HG02610 (cell line): Measurements from ENCODE around the gene SNCG.
A peak's percentile ranks its signal among the peaks of the same experiment; 100 is the strongest.

Experiments used
- ATAC-seq: cut with Tn5 transposase; IDR thresholded peaks from one replicate; pipeline ENCODE4 v1.9.1; 2021; ENCODE audit warnings: mild to moderate bottlenecking, moderate library complexity; ENCODE audit not compliant: unreplicated experiment

Gene SNCG

DNA sequence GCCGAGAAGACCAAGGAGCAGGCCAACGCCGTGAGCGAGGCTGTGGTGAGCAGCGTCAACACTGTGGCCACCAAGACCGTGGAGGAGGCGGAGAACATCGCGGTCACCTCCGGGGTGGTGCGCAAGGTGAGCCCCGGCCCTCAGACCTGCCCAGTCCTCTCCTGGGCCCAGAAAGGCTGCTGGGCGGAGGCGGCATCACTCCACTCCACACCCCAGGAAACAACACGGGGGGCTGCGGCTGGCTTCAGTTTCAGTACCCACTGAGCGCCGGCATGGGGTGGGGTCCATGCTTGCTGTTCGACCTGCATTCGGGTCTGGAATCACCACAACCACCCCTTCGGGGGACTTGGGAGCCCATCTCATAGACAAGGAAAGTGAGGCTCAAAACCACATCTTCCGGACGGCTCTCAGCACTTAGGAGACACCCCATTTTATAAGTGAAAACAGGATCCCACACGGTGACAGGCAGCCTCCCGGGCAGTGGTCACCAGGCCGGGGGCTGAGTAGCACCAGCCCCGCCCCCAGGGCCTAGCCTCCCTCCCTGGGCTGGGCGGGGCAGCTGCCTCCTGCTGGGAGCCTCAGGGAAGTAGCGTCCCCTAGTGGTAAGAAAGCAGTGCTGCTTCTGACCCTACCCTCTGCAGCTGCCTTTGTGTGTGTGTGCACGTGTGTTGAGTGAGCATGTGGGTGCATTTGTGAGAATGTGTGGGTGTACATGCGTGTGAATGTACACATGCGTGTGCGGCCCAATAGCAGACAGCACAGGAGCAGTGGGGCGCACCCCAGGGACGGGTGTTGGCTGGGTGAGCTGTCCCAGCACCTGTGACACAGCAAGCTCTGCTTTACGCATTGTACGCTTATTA is 1.8 kb downstream of the SNCG start:
- peak; percentile 49 for ATAC-seq

GRCh38 chr10:86960863-86961434 is 2.5 kb downstream of the SNCG start:
- no peak for ATAC-seq

DNA sequence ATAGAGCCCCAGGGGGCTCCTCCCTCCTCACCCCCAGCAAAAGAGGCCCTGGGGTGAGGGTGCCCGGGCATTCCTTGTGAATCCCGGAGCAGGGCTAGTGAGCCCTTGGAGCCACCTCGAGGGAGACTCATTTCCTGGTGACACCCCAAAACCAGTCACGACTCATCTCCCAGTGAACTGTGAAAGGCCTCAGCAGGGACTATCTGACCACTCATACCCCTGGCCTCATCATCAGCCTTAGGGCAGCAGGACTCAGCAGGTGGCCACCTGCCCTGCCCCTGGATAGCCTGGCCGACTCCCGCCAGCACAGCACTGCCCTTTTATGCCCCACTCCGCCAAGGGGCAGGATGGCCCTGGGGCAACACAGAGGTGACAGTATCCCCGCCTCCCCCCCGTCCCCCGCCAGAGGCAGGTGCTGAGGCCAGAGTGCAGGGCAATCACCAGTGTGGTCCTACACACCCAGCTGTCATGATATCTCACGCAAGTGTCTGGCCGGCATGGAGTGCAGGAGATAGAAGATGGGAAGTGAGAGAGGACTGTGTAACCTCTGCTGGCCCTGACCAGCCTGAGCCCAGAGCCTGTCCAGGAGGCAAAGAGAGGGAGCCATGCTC is 3.2 kb downstream of the SNCG start:
- ATAC-seq, result no peak

GRCh38 chr10:86962136-86962980 is 4.0 kb downstream of the SNCG start:
- ATAC-seq, result no peak

DNA sequence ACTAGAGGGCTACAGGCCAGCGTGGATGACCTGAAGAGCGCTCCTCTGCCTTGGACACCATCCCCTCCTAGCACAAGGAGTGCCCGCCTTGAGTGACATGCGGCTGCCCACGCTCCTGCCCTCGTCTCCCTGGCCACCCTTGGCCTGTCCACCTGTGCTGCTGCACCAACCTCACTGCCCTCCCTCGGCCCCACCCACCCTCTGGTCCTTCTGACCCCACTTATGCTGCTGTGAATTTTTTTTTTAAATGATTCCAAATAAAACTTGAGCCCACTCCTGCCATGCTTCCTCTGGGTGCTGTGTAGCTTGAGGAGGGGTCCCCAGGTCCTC is 4.5 kb downstream of the SNCG start:
- ATAC-seq, result no peak

DNA sequence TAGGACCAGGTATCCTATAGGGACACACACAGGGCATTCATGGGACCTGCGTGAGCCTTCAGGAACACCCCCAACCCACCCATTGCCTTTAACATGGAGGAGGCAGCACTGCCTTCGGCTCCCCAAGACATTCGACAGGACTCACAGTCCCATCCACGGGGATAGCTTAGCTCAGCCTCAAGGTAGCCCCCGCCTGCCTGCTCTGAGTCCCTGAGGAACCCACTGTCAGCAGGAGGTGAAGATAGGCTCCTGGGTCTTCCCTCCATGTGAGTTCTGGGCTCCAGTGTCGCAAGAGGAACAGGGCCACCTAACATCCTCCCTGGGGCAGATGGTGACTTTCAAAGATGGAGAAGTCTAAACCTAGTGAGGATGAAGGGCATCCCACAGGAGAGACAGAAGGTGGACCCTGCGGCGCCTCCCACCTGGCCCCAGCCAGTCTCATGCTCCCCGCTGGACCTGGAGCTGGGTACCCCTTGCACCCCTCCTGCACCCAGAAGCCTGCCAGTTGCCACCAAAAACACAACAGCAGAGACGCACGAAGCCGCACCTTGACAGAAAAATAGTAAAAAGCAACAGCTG is 5.0 kb downstream of the SNCG start:
- ATAC-seq, result no peak

DNA sequence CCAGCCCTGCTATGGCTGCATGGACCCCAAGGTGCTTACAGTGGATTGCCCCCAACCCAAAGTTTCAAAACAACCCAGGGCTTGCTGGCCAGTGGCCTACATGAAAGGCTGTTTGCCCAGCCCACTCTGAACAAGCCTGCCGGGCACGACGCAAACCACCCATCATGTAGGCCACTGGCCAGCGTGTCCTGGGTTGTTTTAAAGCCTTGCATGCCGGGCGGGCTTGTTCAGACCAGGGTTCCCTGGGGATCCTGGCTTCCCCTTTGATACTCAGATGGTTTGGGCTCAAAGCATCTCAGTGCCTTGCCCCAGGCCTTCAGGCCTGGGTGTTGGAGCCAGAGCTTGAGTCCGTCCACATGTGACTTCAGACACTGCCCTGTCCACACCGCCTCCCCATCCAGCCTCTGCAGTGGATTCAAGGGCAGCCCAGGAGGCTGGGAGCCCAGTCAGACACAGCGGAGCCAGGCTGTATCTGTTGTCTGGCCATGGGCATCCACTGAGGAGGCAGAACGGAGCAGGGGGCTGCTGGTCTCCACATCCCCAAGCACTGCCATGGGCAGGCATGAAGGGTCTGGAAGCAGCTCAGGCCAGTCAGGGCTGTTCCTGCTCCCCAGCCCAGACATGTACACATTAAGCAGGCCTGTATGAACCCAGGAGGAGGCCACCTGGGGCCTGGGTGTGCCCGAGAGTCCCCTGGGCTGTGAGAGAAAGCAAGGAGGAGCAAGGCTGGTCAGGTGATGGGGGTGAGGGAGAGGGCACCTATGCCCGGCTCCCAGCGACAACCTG is 5.9 kb downstream of the SNCG start:
- ATAC-seq, result no peak

GRCh38 chr10:86964847-86965190 is 6.4 kb downstream of the SNCG start:
- ATAC-seq, result no peak

DNA sequence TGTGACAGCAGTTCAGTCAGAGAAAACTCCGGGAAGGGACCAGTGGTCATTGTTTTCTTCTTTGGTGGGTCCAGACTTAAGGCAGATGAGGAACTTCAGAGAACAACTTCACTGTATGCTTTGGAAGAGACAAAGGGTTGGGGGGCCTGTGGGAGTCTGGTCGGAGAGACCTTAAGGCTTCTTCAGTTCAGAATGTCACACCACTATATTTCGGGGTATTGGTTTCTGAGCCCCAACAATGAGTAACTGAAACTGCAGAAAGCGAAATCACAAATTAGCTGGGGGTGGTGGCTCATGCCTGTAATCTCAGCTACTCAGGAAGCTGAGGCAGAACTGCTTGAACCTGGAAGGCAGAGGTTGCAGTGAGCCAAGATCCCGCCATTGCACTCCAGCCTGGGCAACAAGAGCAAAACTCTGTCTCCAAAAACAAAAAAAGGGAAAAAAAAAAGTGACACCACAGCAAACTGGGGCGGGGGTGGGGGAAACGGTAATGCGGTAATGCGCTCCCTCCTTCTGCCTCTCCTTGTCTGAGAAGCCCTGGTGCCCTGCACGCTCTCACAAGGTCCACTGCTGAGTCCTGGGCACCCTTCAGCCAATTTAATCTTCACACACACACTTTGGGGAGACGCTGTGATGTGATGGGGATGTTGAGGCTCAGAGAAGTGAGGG is 7.7 kb downstream of the SNCG start:
- ATAC-seq, result no peak

DNA sequence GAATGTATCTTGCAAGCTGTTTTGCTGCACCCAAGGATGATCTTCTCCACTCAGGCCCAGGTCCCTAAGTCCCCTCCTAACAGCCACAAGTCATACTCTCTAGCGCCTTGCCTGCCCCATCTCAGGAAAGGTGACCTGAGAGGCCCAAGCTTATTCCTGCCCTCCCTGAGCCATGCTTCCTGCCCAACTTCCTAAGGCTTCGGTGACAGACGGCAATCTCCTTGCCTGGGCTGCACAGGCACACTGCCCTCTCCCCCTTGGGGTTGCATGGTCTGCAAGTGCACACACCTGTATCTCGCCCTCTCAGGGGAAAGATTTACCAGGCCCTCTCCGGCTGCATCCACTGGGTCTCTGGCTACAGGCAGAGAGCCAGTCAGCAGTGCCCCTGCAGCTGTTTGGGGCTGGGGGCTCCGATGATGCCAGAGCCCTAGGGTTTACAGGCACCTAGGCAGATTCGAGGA is 9.1 kb downstream of the SNCG start:
- no peak for ATAC-seq

DNA sequence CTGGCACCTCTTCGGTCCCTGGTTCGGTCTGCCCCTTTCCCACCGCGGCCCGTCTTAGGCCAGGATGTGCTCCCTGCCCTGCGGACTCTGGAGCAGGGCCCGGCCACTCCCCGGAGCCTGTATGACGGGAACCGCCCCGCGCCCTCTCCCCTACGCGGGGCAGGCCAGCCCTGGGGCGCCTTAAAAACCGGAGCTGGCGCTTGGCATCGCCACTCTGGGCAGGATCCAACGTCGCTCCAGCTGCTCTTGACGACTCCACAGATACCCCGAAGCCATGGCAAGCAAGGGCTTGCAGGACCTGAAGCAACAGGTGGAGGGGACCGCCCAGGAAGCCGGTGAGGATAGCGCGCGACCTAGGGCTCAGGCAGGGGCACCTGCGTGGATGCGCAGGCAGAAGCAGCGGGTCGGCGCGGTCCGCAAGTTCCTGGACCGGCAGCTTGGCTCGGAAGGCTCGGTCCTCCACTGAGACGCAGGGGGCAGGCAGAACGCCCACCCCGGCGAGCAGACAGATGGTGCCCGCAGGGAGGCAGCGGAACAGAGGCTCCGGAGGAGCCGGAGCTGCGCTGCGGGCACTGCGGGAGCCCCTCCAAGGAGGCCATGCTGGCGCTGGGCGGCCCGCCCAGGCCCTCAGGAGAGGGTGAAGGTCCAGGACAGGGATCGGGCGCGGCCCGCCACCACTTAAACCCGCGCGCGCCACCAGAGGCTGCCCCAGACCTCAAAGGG is 10.0 kb downstream of the SNCG start, which contains the start of gene ADIRF:
ADIRF (plus strand) TSS at position 212 of the 723 bp plus-strand sequence; CDS start at position 275, 63 bp downstream.
- no peak for ATAC-seq

- no peak for ATAC-seq
Observed at GRCh38 chr10:86968994-86969355, 10.6 kb downstream of the SNCG start.

GRCh38 chr10:86969421-86970041 is 11.1 kb downstream of the SNCG start:
- ATAC-seq, result no peak

DNA sequence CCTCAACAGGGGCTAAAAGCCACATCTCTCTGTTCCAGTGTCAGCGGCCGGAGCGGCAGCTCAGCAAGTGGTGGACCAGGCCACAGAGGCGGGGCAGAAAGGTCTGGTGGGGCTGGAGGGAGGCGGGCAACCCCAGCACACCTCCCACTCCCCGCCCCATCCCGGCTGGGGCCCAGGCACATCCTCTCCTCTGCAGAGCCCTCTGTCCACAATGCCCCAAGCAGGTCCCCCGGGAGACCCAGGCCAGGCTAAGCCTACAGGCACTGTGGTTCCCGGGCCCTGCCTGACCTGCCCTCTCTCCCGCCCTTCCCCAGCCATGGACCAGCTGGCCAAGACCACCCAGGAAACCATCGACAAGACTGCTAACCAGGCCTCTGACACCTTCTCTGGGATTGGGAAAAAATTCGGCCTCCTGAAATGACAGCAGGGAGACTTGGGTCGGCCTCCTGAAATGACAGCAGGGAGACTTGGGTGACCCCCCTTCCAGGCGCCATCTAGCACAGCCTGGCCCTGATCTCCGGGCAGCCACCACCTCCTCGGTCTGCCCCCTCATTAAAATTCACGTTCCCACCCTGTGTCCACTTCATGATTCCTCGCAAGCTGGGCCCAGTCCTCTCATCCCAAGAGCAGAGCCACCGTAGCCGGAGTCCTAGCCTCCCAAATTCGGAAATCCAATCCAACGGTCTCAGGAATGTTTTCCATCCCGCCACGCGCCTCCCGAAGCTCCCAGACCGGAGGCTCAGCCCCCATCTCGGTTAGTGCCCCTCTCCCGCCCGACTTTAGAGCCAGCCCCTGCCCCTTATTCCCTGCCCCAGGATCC is 12.0 kb downstream of the SNCG start:
- no peak for ATAC-seq

GRCh38 chr10:86970982-86971231 is 12.5 kb downstream of the SNCG start:
- no peak for ATAC-seq

- ATAC-seq, result peak; percentile 83
Observed at GRCh38 chr10:86971232-86971991, 13.0 kb downstream of the SNCG start.
